ENCODE measurements around the gene DTNB.

DTNB gene

GRCh38 chr2:25454824-25455611 is 218.4 kb downstream of the DTNB start:
- Histone ChIP-seq H3K4me3 (ENCODE audit: low read length) (no peak overlapping the region), H3K36me3 (ENCODE audit: insufficient read depth, low read length) (peaks cover 4% of the 10 kb centered on the region; the same call in 1 of the 2 replicates), H3K27ac (ENCODE audit: low read depth, low read length) (no peak overlapping the region), H3K9ac (ENCODE audit: low read depth, low read length) (no peak overlapping the region), H3K4me1 (ENCODE audit: insufficient read depth, low read length) (peaks cover 5% of the 10 kb centered on the region; the same call in 1 of the 2 replicates), H3K9me3 (ENCODE audit: insufficient read depth, low read depth, low read length) (no peaks in the 10 kb centered on the region), H3K27me3 (ENCODE audit: insufficient read depth, low read length) (no peaks in the 10 kb centered on the region)
- 88% methylated on average over 8 of the region's 9 CpGs for WGBS

- peaks cover 10% of the 10 kb centered on the region; the same call in 1 of the 2 replicates for H3K36me3 ChIP-seq (ENCODE audit: insufficient read depth, low read length)
- no peaks in the 10 kb centered on the region for H3K27me3 ChIP-seq (ENCODE audit: insufficient read depth, low read length)
- H3K9ac ChIP-seq (ENCODE audit: low read depth, low read length) = no peak overlapping the region
- H3K4me3 ChIP-seq (ENCODE audit: low read length) = no peak overlapping the region
- WGBS = 93% methylated on average over 3 of the region's 3 CpGs
- H3K27ac ChIP-seq (ENCODE audit: low read depth, low read length) = no peak overlapping the region
- no peaks in the 10 kb centered on the region for H3K9me3 ChIP-seq (ENCODE audit: insufficient read depth, low read depth, low read length)
- peaks cover 5% of the 10 kb centered on the region; the same call in 1 of the 2 replicates for H3K4me1 ChIP-seq (ENCODE audit: insufficient read depth, low read length)
Measured at GRCh38 chr2:25453199-25453905, 220.0 kb downstream of the DTNB start.

GRCh38 chr2:25448808-25449207 is 224.6 kb downstream of the DTNB start:
- H3K27me3 ChIP-seq (ENCODE audit: insufficient read depth, low read length) = no peaks in the 10 kb centered on the region
- no peak overlapping the region for H3K27ac ChIP-seq (ENCODE audit: low read depth, low read length)
- H3K9me3 ChIP-seq (ENCODE audit: insufficient read depth, low read depth, low read length) = no peaks in the 10 kb centered on the region
- peaks cover 12% of the 10 kb centered on the region; the same call in 1 of the 2 replicates for H3K36me3 ChIP-seq (ENCODE audit: insufficient read depth, low read length)
- peaks cover 5% of the 10 kb centered on the region; the same call in 1 of the 2 replicates for H3K4me1 ChIP-seq (ENCODE audit: insufficient read depth, low read length)
- no peak overlapping the region for H3K9ac ChIP-seq (ENCODE audit: low read depth, low read length)
- no peak overlapping the region for H3K4me3 ChIP-seq (ENCODE audit: low read length)
- 94% methylated on average over 3 of the region's 6 CpGs for WGBS

GRCh38 chr2:25447018-25447417 is 226.4 kb downstream of the DTNB start:
- no peak overlapping the region for H3K9ac ChIP-seq (ENCODE audit: low read depth, low read length)
- no peaks in the 10 kb centered on the region for H3K27me3 ChIP-seq (ENCODE audit: insufficient read depth, low read length)
- no peaks in the 10 kb centered on the region for H3K9me3 ChIP-seq (ENCODE audit: insufficient read depth, low read depth, low read length)
- H3K27ac ChIP-seq (ENCODE audit: low read depth, low read length) = no peak overlapping the region
- H3K4me1 ChIP-seq (ENCODE audit: insufficient read depth, low read length) = peaks cover 5% of the 10 kb centered on the region; the same call in 1 of the 2 replicates
- no peak overlapping the region for H3K4me3 ChIP-seq (ENCODE audit: low read length)
- H3K36me3 ChIP-seq (ENCODE audit: insufficient read depth, low read length) = peaks cover 12% of the 10 kb centered on the region; the same call in 1 of the 2 replicates
- 100% methylated on average over 1 of the region's 1 CpG for WGBS

- H3K36me3 ChIP-seq (ENCODE audit: insufficient read depth, low read length) = peaks cover 12% of the 10 kb centered on the region; the same call in 1 of the 2 replicates
- H3K4me3 ChIP-seq (ENCODE audit: low read length) = no peak overlapping the region
- no peaks in the 10 kb centered on the region for H3K27me3 ChIP-seq (ENCODE audit: insufficient read depth, low read length)
- no peaks in the 10 kb centered on the region for H3K9me3 ChIP-seq (ENCODE audit: insufficient read depth, low read depth, low read length)
- 89% methylated on average over 4 of the region's 4 CpGs for WGBS
- no peak overlapping the region for H3K9ac ChIP-seq (ENCODE audit: low read depth, low read length)
- no peaks in the 10 kb centered on the region for H3K4me1 ChIP-seq (ENCODE audit: insufficient read depth, low read length)
- H3K27ac ChIP-seq (ENCODE audit: low read depth, low read length) = peak overlapping the region; percentile 41; the same call in 1 of the 2 replicates
Measured at GRCh38 chr2:25446122-25446521, 227.3 kb downstream of the DTNB start.

- Histone ChIP-seq H3K9me3 (ENCODE audit: insufficient read depth, low read depth, low read length) (no peaks in the 10 kb centered on the region), H3K27ac (ENCODE audit: low read depth, low read length) (peak overlapping the region; percentile 53; the same call in 1 of the 2 replicates)
- 76% methylated on average over 8 of the region's 8 CpGs for WGBS
Measured at GRCh38 chr2:25445464-25445863, 227.9 kb downstream of the DTNB start.

GRCh38 chr2:25444608-25445270 is 228.6 kb downstream of the DTNB start:
- Histone ChIP-seq H3K27me3 (ENCODE audit: insufficient read depth, low read length) (no peaks in the 10 kb centered on the region), H3K4me1 (ENCODE audit: insufficient read depth, low read length) (no peaks in the 10 kb centered on the region), H3K9me3 (ENCODE audit: insufficient read depth, low read depth, low read length) (no peaks in the 10 kb centered on the region), H3K4me3 (ENCODE audit: low read length) (no peak overlapping the region), H3K9ac (ENCODE audit: low read depth, low read length) (no peak overlapping the region), H3K36me3 (ENCODE audit: insufficient read depth, low read length) (peaks cover 6% of the 10 kb centered on the region; the same call in 1 of the 2 replicates), H3K27ac (ENCODE audit: low read depth, low read length) (peak overlapping the region; percentile 53; the same call in 1 of the 2 replicates)
- WGBS = 89% methylated on average over 5 of the region's 8 CpGs

More at GRCh38 chr2:25445464-25445863, 227.9 kb downstream of the DTNB start:
- H3K36me3 ChIP-seq (ENCODE audit: insufficient read depth, low read length) = peaks cover 12% of the 10 kb centered on the region; the same call in 1 of the 2 replicates
- no peaks in the 10 kb centered on the region for H3K27me3 ChIP-seq (ENCODE audit: insufficient read depth, low read length)
- H3K4me3 ChIP-seq (ENCODE audit: low read length) = no peak overlapping the region
- H3K9ac ChIP-seq (ENCODE audit: low read depth, low read length) = no peak overlapping the region
- no peaks in the 10 kb centered on the region for H3K4me1 ChIP-seq (ENCODE audit: insufficient read depth, low read length)

- Histone ChIP-seq H3K27me3 (ENCODE audit: insufficient read depth, low read length) (no peaks in the 10 kb centered on the region), H3K36me3 (ENCODE audit: insufficient read depth, low read length) (peaks cover 2% of the 10 kb centered on the region; the same call in 1 of the 2 replicates), H3K4me3 (ENCODE audit: low read length) (no peak overlapping the region), H3K9me3 (ENCODE audit: insufficient read depth, low read depth, low read length) (no peaks in the 10 kb centered on the region), H3K4me1 (ENCODE audit: insufficient read depth, low read length) (no peaks in the 10 kb centered on the region), H3K27ac (ENCODE audit: low read depth, low read length) (no peak overlapping the region), H3K9ac (ENCODE audit: low read depth, low read length) (no peak overlapping the region)
- WGBS = over 99% methylated on average over 2 of the region's 3 CpGs
Measured at GRCh38 chr2:25443766-25444165, 229.6 kb downstream of the DTNB start.

- H3K27ac ChIP-seq (ENCODE audit: low read depth, low read length) = no peak overlapping the region
- no peaks in the 10 kb centered on the region for H3K4me1 ChIP-seq (ENCODE audit: insufficient read depth, low read length)
- no peaks in the 10 kb centered on the region for H3K9me3 ChIP-seq (ENCODE audit: insufficient read depth, low read depth, low read length)
- no peaks in the 10 kb centered on the region for H3K27me3 ChIP-seq (ENCODE audit: insufficient read depth, low read length)
- no peak overlapping the region for H3K9ac ChIP-seq (ENCODE audit: low read depth, low read length)
- H3K4me3 ChIP-seq (ENCODE audit: low read length) = no peak overlapping the region
- H3K36me3 ChIP-seq (ENCODE audit: insufficient read depth, low read length) = no peaks in the 10 kb centered on the region
- WGBS = 93% methylated on average over 3 of the region's 3 CpGs
Measured at GRCh38 chr2:25441353-25441752, 232.0 kb downstream of the DTNB start.

GRCh38 chr2:25438793-25439192 is 234.6 kb downstream of the DTNB start:
- no peak overlapping the region for H3K9ac ChIP-seq (ENCODE audit: low read depth, low read length)
- WGBS = 98% methylated on average over 2 of the region's 2 CpGs
- H3K27me3 ChIP-seq (ENCODE audit: insufficient read depth, low read length) = no peaks in the 10 kb centered on the region
- H3K36me3 ChIP-seq (ENCODE audit: insufficient read depth, low read length) = peaks cover 8% of the 10 kb centered on the region
- H3K9me3 ChIP-seq (ENCODE audit: insufficient read depth, low read depth, low read length) = peaks cover 7% of the 10 kb centered on the region; the same call in 1 of the 2 replicates
- no peak overlapping the region for H3K4me3 ChIP-seq (ENCODE audit: low read length)
- H3K4me1 ChIP-seq (ENCODE audit: insufficient read depth, low read length) = no peaks in the 10 kb centered on the region
- no peak overlapping the region for H3K27ac ChIP-seq (ENCODE audit: low read depth, low read length)

All from HUES64 (cell line).